Activated naive CD8-positive, alpha-beta T cell (primary cell): ENCODE data around the gene GJA8.
"Not testable (repeated sequence)": the region's sequence is repeated elsewhere in the genome, so short reads cannot be mapped to it uniquely, and the experiment has no call there.

Experiments used
- H3K27ac Mint-ChIP-seq: one replicate; pipeline ENCODE4 v1.8.0; 2021; ENCODE audit warnings: mixed read lengths
- H3K27me3 Mint-ChIP-seq: one replicate; pipeline ENCODE4 v1.8.0; 2021; ENCODE audit warnings: mixed read lengths
- H3K36me3 Mint-ChIP-seq: one replicate; pipeline ENCODE4 v1.8.0; 2021; ENCODE audit warnings: mixed read lengths
- H3K4me1 Mint-ChIP-seq: one replicate; pipeline ENCODE4 v1.8.0; 2021; ENCODE audit warnings: low read depth, mixed read lengths
- H3K4me3 Mint-ChIP-seq: one replicate; pipeline ENCODE4 v1.8.0; 2021; ENCODE audit warnings: mild to moderate bottlenecking, mixed read lengths
- H3K9me3 Mint-ChIP-seq: one replicate; pipeline ENCODE4 v1.8.0; 2021; ENCODE audit warnings: low read depth, mixed read lengths

The GJA8 gene

DNA sequence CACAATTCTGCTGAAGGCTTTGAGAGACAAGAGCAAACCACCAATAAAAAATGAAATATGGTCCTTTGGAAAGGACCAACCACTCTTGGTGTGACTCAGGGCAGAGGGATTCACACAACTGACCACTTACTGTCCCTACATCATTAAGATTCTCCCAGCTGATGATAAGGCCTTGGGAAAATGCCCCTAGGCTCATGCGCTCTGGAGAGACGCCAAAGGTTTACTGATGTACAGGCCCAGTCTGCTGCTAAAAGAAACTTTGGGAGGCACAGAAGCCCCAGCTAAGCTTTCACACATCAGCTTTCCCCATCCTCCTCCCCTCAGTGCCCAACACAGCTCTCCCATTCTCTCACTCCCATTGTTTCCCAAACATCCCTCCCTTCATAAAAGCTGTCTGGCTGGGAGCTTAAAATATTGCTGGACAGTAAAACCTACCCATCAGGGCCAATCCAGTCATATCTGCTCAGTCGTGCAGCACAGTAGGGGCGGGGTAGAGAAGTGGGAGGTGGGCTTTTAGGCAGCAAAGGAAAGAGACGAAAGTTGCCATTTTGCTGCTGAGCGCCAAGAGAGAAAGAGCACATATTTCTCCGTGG, at the start of gene GJA8:
Gene GJA8, plus strand, starts transcription at position 543 of the 593 bp plus-strand sequence. CDS start 5,161 bp downstream, outside the sequence.
- Mint-ChIP-seq H3K27me3 (peaks cover 4% of the 10 kb centered on the region), H3K9me3 (no peaks in the 10 kb centered on the region), H3K4me3 (no peak within 1 kb of the TSS), H3K27ac (no peak within 1 kb of the TSS), H3K4me1 (peaks cover 4% of the 10 kb centered on the region), H3K36me3 (no peaks in the 10 kb centered on the region)

DNA sequence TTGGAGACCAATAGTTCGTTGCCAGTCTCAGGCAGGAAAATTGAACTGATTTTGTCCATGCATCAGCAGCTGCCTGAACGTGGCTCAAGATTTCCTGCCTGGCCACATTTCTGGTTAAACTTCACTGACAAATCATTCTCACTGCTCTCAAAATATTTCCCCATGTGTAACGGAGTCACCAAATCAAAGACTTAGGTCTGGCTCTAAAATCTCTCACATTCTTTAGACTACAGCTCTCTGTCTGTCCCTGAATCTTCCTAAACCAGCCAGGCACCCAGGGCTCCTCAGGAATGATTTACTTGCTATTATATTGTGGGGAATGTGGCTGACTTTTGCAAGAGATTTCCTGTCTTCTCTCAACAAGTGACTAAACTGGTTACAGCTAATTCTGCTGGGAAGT, 49.2 kb upstream of the GJA8 start:
- H3K4me1 Mint-ChIP-seq = no peaks in the 10 kb centered on the region
- H3K27me3 Mint-ChIP-seq = peaks cover 11% of the 10 kb centered on the region
- H3K9me3 Mint-ChIP-seq = no peaks in the 10 kb centered on the region
- H3K27ac Mint-ChIP-seq = no peak overlapping the region
- H3K4me3 Mint-ChIP-seq = no peak overlapping the region
- no peaks in the 10 kb centered on the region for H3K36me3 Mint-ChIP-seq

DNA sequence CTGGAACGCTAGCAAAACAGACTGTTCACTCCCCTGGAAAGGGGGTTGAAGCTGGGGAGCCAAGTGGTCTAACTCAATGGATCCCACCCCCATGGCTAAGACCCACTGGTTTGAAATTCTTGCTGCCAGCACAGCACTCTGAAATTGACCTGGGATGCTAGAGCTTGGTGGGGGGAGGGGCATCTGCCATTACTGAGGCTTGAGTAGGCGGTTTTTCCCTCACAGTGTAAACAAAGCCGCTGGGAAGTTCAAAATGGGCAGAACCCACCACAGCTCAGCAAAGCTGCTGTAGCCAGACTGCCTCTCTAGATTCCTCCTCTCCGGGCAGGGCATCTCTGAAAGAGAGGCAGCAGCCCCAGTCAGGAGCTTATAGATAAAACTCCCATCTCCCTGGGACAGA, 47.6 kb upstream of the GJA8 start:
- H3K27ac Mint-ChIP-seq, H3K4me3 Mint-ChIP-seq, H3K36me3 Mint-ChIP-seq, H3K4me1 Mint-ChIP-seq, H3K9me3 Mint-ChIP-seq: not testable (repeated sequence)
- peaks cover 12% of the 10 kb centered on the region for H3K27me3 Mint-ChIP-seq

DNA sequence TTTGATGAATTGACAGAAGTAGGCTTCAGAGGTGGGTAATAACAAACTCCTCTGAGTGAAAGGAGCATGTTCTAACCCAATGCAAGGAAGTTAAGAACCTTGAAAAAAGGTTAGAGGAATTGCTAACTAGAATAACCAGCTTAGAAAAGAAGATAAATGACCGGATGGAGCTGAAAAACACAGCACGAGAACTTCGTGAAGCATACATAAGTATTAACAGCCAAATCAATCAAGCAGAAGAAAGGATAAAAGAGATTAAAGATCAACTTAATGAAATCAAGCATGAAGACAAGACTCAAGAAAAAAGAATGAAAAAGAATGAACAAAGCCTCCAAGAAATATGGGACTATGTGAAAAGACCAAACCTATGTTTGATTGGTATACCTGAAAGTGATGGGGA, 46.6 kb upstream of the GJA8 start:
- peaks cover 13% of the 10 kb centered on the region for H3K27me3 Mint-ChIP-seq
- not testable (repeated sequence) for H3K4me1 Mint-ChIP-seq, H3K27ac Mint-ChIP-seq, H3K9me3 Mint-ChIP-seq, H3K36me3 Mint-ChIP-seq, H3K4me3 Mint-ChIP-seq

DNA sequence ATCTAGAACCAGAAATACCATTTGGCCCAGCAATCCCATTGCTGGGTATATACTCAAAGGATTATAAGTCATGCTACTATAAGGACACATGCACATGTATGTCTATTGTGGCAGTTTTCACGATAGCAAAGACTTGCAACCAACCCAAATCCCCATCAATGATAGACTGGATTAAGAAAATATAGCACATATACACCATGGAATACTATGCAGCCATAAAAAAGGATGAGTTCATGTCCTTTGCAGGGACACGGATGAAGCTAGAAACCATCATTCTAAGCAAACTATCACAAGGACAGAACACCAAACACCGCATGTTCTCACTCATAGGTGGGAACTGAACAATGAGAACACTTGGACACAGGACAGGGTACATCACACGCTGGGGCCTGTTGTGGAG, 35.4 kb upstream of the GJA8 start:
- not testable (repeated sequence) for H3K27me3 Mint-ChIP-seq, H3K9me3 Mint-ChIP-seq, H3K4me3 Mint-ChIP-seq, H3K27ac Mint-ChIP-seq, H3K4me1 Mint-ChIP-seq, H3K36me3 Mint-ChIP-seq

DNA sequence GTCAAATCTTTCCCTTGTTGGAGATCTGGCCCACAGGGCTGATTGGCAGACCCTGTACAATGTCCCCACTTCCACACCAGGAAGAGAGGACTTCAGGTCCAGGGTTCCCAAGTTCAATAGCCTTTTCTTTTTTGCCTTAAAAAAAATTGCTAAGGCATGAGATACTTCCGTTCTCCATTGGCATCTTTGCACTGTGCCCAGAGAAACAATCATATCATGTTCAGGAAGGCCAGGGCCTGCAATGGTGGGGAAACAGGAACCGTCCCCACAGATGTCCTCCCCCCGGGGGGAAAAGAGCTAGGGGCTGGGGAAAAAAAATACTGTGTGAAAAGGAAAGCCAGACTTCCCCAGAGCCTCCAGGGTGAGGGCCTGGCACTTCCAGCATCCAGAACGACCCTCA, 24.6 kb upstream of the GJA8 start:
- Mint-ChIP-seq H3K9me3 (peaks cover 7% of the 10 kb centered on the region), H3K36me3 (peaks cover 7% of the 10 kb centered on the region), H3K4me3 (no peak overlapping the region), H3K27me3 (peaks cover 17% of the 10 kb centered on the region), H3K27ac (no peak overlapping the region), H3K4me1 (no peaks in the 10 kb centered on the region)

DNA sequence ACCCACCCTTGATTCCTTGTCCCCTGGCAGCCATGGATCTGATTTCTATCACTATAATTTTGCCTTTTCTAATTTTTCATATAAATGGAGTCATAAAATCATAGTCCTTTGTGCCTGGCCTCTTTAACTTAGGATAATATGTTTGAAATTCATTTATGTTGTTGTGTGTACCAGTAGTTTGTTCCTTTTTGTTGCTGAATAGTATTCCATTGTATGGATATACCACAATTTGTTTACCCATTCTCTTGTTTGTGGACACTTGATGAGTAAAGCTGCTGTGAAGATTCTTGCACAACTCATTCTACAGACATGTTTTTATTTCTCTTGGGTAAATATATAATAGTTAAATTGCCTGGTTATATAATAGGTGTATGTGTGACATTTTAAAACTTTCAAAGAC, 22.7 kb upstream of the GJA8 start:
- Mint-ChIP-seq H3K4me3 (no peak overlapping the region), H3K27ac (no peak overlapping the region), H3K36me3 (peaks cover 7% of the 10 kb centered on the region), H3K9me3 (peaks cover 7% of the 10 kb centered on the region), H3K4me1 (no peaks in the 10 kb centered on the region), H3K27me3 (peaks cover 17% of the 10 kb centered on the region)

DNA sequence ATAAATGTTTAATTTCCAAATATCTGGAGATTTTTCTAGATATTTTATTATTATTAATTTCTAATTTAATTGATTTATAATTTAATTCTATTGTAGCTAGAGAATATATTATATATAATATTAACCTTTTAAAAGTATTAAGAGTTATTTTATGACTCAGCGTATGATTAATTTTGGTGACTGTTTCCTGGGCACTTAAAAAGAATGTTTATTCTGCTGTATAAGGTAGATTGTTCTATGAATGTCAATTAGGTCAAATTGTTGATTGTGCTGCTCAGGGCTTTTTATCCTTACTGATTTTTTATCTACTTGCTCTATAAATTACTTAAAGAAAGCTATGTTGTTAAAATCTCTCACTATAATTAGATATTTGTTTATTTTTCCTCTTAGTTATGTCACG, 20.1 kb upstream of the GJA8 start:
- H3K4me1 Mint-ChIP-seq = no peaks in the 10 kb centered on the region
- peaks cover 7% of the 10 kb centered on the region for H3K9me3 Mint-ChIP-seq
- no peak overlapping the region for H3K4me3 Mint-ChIP-seq
- peaks cover 4% of the 10 kb centered on the region for H3K36me3 Mint-ChIP-seq
- H3K27ac Mint-ChIP-seq = no peak overlapping the region
- H3K27me3 Mint-ChIP-seq = peaks cover 13% of the 10 kb centered on the region

DNA sequence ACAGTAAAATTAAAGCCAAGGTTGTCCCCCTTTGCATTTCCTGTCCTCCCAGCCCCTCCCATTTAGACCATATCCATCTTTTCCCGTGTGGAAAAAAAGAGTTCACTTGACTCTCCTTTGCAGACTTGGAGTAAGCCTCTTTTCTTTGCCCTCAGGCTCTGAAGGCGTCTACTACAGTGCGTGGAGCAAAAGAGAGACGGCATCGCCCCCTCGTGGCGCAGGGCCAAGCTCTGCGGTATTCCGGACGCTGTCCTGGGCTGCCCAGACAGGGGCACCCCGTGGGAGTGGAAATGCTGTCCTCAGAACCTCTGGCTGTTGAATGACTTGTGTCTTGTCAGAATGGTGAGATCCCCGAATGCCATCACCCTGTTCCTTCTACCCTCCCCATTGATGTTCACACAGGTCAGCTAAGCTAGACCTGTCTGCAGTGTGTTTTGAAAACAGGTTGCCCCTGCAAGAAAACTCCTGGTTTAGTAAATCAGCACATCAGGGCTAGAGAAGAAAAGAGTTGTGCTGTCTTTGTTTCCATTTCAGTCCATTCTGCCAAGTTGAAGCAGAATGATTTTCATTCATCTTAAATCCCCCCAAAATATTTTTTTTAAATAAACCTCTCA, 12.3 kb upstream of the GJA8 start:
- Mint-ChIP-seq H3K27ac (no peak overlapping the region), H3K9me3 (no peaks in the 10 kb centered on the region), H3K4me1 (no peaks in the 10 kb centered on the region), H3K4me3 (no peak overlapping the region), H3K36me3 (no peaks in the 10 kb centered on the region), H3K27me3 (peaks cover 1% of the 10 kb centered on the region)

DNA sequence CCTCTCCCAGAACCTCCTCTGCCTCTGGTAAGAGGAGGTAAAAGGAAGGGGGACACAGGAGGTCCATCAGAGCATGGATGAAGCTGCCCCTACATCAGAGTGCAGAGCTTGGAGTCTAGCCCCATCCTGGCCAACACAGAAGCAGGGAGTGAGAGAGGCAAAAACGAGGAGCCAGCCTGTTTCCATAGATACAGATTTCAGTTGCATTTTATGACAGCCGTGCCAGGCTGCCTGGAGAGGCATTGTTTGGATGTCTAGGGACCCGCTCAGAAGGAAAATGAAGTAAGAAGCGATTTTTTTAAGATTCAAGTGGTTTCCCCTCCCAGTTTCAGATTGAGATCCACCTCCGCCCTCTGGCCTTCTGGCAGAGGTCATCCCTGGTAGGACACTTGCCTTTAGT, 11.5 kb upstream of the GJA8 start:
- no peak overlapping the region for H3K4me3 Mint-ChIP-seq
- peaks cover 1% of the 10 kb centered on the region for H3K27me3 Mint-ChIP-seq
- no peaks in the 10 kb centered on the region for H3K36me3 Mint-ChIP-seq
- H3K4me1 Mint-ChIP-seq = no peaks in the 10 kb centered on the region
- H3K9me3 Mint-ChIP-seq = no peaks in the 10 kb centered on the region
- no peak overlapping the region for H3K27ac Mint-ChIP-seq

DNA sequence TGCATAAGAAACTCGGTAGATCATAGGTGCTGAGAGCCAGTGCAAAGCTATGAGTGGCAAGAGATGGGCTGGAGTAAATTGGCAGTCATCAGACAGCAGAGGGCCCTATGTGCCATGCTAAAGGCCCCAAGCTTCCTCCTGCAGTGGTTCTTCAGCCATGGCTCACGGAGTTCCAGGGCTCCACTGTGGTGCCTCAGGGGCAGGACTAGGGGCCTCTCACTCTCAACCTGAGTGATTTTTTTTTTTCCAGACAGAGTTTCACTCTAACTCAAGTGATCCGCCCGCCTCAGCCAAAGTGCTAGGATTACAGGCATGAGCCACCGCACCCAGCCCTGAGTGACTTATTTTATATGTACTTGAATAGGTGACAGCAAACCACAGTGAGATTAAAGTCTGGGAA, 10.4 kb upstream of the GJA8 start:
- no peaks in the 10 kb centered on the region for H3K36me3 Mint-ChIP-seq
- H3K9me3 Mint-ChIP-seq = no peaks in the 10 kb centered on the region
- H3K27ac Mint-ChIP-seq = no peak overlapping the region
- H3K4me1 Mint-ChIP-seq = no peaks in the 10 kb centered on the region
- H3K4me3 Mint-ChIP-seq = no peak overlapping the region
- peaks cover 1% of the 10 kb centered on the region for H3K27me3 Mint-ChIP-seq

DNA sequence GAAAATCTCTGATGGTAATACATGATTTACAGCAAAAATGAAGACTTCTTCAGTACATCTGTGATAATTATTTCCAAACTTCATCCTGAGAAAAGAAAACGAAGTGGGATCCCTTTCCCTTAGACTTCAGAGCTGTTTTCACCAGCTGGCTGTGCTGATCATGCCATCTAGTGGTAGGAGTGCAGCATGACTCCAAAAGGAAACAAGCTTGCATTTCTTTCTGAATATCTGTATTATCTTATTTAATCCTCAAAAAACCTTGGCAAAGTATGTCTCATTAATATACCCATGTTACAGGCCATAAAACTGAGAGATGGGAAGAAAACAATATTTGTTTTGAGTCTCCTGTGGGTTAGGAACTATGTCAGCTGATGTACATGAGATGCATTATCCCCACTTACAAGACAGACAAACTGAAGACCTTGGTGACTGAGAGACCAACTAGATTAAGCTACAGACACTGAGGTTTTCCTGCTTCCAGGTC, 9.8 kb upstream of the GJA8 start:
- H3K27me3 Mint-ChIP-seq = peaks cover 1% of the 10 kb centered on the region
- H3K27ac Mint-ChIP-seq = no peak overlapping the region
- H3K9me3 Mint-ChIP-seq = no peaks in the 10 kb centered on the region
- no peaks in the 10 kb centered on the region for H3K4me1 Mint-ChIP-seq
- no peaks in the 10 kb centered on the region for H3K36me3 Mint-ChIP-seq
- no peak overlapping the region for H3K4me3 Mint-ChIP-seq

DNA sequence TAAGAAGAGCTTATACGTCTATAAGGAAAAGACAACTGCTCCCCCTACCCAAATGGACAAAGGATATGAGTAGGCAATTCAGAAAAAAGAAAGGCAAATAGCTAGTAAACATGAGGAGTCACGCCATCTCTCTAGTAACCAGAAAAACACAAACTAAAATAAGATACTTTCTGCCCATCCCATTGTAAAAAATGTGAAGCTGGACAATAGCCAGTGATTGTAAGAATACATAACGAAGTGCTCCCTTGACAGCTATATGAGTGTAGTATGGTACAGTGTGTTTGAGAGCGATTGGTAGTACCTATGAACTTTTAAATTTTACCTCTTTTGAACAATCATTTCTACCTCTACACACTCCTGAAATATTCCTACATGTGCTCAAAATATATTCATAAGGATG, 7.5 kb upstream of the GJA8 start:
- H3K9me3 Mint-ChIP-seq = no peaks in the 10 kb centered on the region
- H3K27ac Mint-ChIP-seq = no peak overlapping the region
- no peaks in the 10 kb centered on the region for H3K27me3 Mint-ChIP-seq
- no peak overlapping the region for H3K4me3 Mint-ChIP-seq
- no peaks in the 10 kb centered on the region for H3K36me3 Mint-ChIP-seq
- H3K4me1 Mint-ChIP-seq = no peaks in the 10 kb centered on the region

DNA sequence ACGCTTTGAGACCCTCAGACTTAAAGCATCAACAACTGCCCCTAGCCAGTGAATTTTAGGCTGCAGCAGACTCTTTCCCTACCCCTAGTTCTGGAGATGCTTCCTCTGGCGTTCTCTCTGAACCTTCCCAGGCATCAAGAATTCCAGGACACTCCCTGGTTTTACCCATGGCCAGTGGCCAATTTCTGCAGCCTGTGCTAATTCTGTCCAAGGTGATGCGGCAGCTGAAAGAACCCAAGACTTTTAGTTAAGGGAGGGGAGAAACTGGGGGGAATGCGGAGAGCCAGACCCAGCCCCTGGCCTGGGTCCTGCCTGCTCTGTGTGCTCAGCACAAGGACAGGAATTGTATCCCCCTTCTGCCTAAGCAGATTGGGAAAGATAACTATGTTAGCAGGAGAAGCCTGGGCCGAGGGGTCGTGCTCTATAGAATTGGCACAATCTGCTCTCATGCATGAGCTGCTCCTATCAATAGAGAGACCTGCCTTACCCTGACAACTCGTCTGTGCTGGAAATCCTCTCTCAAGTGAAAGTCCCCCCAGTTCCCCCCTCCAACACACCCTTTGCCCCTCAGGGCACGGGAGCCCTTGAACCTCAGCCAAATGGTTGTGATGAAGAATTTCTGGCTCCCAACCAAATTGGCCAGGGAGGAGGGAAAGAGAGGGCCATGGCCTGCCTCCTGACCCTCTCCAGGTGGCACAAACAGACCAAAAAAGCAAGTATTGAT, 5.4 kb upstream of the GJA8 start:
- no peaks in the 10 kb centered on the region for H3K9me3 Mint-ChIP-seq
- H3K4me3 Mint-ChIP-seq = no peak overlapping the region
- no peak overlapping the region for H3K27ac Mint-ChIP-seq
- H3K4me1 Mint-ChIP-seq = no peaks in the 10 kb centered on the region
- no peaks in the 10 kb centered on the region for H3K36me3 Mint-ChIP-seq
- H3K27me3 Mint-ChIP-seq = no peaks in the 10 kb centered on the region

DNA sequence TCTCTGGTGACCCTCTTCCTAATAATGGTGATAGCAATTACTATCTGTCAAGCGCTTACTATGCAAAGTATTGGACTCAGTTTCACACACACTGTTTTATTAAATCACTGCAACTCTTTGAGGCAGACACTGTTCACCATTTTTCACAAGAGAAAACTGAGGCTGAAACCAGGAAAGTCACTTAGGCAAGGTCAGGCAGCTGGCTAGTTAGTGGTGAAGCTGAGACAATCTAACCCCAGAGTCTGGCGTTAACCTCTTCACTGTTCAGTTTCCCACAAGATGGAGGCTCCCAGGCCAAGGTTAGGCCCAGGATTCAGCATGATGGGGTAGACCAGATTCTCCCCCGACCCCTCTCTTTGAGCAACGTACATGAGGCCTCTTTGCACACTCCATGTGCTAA, 4.8 kb upstream of the GJA8 start:
- Mint-ChIP-seq H3K4me3 (no peak overlapping the region), H3K27ac (no peak overlapping the region), H3K27me3 (no peaks in the 10 kb centered on the region), H3K4me1 (no peaks in the 10 kb centered on the region), H3K36me3 (no peaks in the 10 kb centered on the region), H3K9me3 (no peaks in the 10 kb centered on the region)

DNA sequence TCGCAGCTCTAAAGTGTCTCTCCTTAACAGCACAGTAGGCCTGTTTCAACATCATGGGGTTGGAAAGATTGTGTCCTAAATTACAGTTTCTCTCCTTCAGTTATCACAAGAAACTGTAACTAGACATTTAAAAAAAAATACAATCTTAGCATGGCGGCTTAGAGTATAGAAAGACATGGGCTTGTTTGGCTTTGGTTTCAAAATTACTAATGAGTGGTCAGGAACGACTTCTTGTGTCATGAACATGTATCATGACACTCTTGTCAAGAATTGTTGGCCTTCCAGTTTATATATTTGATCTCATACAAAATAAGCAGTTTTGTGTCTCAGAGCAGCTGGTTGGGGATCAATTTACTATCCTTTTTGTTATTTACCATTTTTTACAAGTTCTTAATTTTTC, 2.1 kb downstream of the GJA8 start:
- no peaks in the 10 kb centered on the region for H3K36me3 Mint-ChIP-seq
- no peak overlapping the region for H3K4me3 Mint-ChIP-seq
- no peaks in the 10 kb centered on the region for H3K9me3 Mint-ChIP-seq
- H3K27me3 Mint-ChIP-seq = peaks cover 4% of the 10 kb centered on the region
- H3K4me1 Mint-ChIP-seq = peaks cover 4% of the 10 kb centered on the region
- no peak overlapping the region for H3K27ac Mint-ChIP-seq
